A673 (cell line): Measurements from ENCODE around the gene CCSER1. TPM values are rescaled to one million over a fixed set of nuclear protein-coding genes. Genes with fewer than 3 reads are reported as not detected.

Source experiments
- BruUV-seq: library from RNA; stranded (reverse); fragments of 400-500 nt; replicated peaks from 2 replicates; lab custom pipeline; 2021; lab: Mats Ljungman, UMichigan
- CTCF ChIA-PET: fragments of 300-600 bp; sonication (Branson Sonifier 250); formaldehyde crosslinking; loops from one replicate; lab custom pipeline; 2022; ENCODE audit warnings: antibody characterized with exemption; lab: Charles Lee
- POLR2A ChIA-PET: fragments of 300-600 bp; sonication (Branson Sonifier 250); formaldehyde crosslinking; loops from one replicate; lab custom pipeline; 2022; ENCODE audit warnings: antibody characterized with exemption; ENCODE audit not compliant: low non-redundant PET; lab: Charles Lee
- DNase-seq: peaks from one replicate; pipeline ENCODE4 v3.0.0-alpha.2; 2015; ENCODE audit warnings: low spot score
- H3K27ac ChIP-seq: fragments of 200-600 bp; sonication (generic); 2 replicates; pipeline ENCODE4 v1.5.1; 2016; ENCODE audit warnings: mixed run types, low read depth, mild to moderate bottlenecking, mixed read lengths, antibody characterized with exemption, low read length; ENCODE audit not compliant: poor library complexity, severe bottlenecking
- H3K27me3 ChIP-seq: fragments of 200-600 bp; sonication (generic); replicated peaks from 2 replicates; pipeline ENCODE4 v1.6.1; 2017; ENCODE audit warnings: mixed run types, low read depth, mild to moderate bottlenecking, mixed read lengths, antibody characterized with exemption, low read length; ENCODE audit not compliant: insufficient read depth, poor library complexity
- H3K36me3 ChIP-seq: fragments of 200-600 bp; sonication (generic); 2 replicates; pipeline ENCODE4 v1.6.1; 2016; ENCODE audit warnings: mixed run types, mild to moderate bottlenecking, mixed read lengths, antibody characterized with exemption, low read length; ENCODE audit not compliant: insufficient read depth, poor library complexity, severe bottlenecking
- H3K4me1 ChIP-seq: fragments of 200-600 bp; sonication (generic); 2 replicates; pipeline ENCODE4 v1.6.1; 2017; ENCODE audit warnings: mixed run types, mild to moderate bottlenecking, mixed read lengths, antibody characterized with exemption, low read length; ENCODE audit not compliant: insufficient read depth, poor library complexity, severe bottlenecking
- H3K4me3 ChIP-seq: fragments of 200-600 bp; sonication (generic); 2 replicates; pipeline ENCODE4 v1.5.1; 2016; ENCODE audit warnings: low read depth, mixed run types, mild to moderate bottlenecking, mixed read lengths, low read length; ENCODE audit not compliant: poor library complexity, severe bottlenecking
- H3K9me3 ChIP-seq: fragments of 200-600 bp; sonication (generic); 2 replicates; pipeline ENCODE4 v1.6.1; 2016; ENCODE audit warnings: mixed run types, low read depth, mild to moderate bottlenecking, mixed read lengths, antibody characterized with exemption, low read length; ENCODE audit not compliant: poor library complexity, severe bottlenecking
- EZH2 ChIP-seq: fragments of 200-600 bp; sonication (generic); IDR thresholded peaks from 2 replicates; pipeline ENCODE4 v1.6.1; 2017; ENCODE audit warnings: borderline replicate concordance, low read depth, mild to moderate bottlenecking, mixed read lengths, antibody characterized with exemption, low read length; ENCODE audit not compliant: poor library complexity, severe bottlenecking
- intact Hi-C: fragments of 100-400 bp; cut with micrococcal nuclease; formaldehyde crosslinking; loops from one replicate; pipeline ENCODE4 v1.10.0; 2022; ENCODE audit not compliant: unreplicated experiment
- total RNA-seq: library from RNA; stranded (reverse); gene quantifications from 2 replicates; pipeline ENCODE4 v1.2.3, GENCODE V29; 2021
- TF ChIP-seq, protein P1 (sequence below): fragments of 300-800, 200-600 bp; sonication (generic); conservative IDR thresholded peaks from 2 replicates; pipeline ENCODE4 v1.5.1; 2017; ENCODE audit warnings: low read depth, mild to moderate bottlenecking, antibody characterized with exemption, low read length, moderate library complexity, mixed read lengths

Gene CCSER1
- total RNA-seq, 1 experiment from 2014 or later: not detected

DNA sequence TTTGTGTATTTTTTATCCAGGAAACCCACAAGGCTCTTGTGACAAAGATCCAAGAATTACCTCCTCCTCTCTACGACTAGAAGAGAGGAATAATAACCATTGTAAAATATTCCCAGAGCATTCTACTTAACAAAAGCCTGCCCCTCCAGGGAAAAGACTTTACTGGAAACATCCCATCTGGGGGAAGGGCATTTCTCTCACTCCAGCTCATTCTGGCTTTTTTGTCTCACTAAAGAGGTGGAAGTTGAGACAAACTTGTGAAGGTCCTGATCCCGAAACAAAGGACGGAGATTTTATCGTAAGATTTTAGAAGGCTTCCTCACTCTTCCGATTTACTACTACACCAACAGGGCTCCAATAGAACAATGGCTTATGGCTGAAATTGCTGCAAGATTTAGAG lies 1484.6 kb downstream of the CCSER1 start:
- Histone ChIP-seq H3K27me3 (no peaks in the 10 kb centered on the region), H3K27ac (no peak overlapping the region), H3K4me3 (no peak overlapping the region), H3K4me1 (no peaks in the 10 kb centered on the region), H3K36me3 (no peaks in the 10 kb centered on the region), H3K9me3 (no peaks in the 10 kb centered on the region)
- no TSS peak for BruUV-seq
- intact Hi-C loops: no loop called here
- no peak for DNase-seq
- TF ChIP-seq EZH2: no peak
- TF ChIP-seq, protein P1, sequence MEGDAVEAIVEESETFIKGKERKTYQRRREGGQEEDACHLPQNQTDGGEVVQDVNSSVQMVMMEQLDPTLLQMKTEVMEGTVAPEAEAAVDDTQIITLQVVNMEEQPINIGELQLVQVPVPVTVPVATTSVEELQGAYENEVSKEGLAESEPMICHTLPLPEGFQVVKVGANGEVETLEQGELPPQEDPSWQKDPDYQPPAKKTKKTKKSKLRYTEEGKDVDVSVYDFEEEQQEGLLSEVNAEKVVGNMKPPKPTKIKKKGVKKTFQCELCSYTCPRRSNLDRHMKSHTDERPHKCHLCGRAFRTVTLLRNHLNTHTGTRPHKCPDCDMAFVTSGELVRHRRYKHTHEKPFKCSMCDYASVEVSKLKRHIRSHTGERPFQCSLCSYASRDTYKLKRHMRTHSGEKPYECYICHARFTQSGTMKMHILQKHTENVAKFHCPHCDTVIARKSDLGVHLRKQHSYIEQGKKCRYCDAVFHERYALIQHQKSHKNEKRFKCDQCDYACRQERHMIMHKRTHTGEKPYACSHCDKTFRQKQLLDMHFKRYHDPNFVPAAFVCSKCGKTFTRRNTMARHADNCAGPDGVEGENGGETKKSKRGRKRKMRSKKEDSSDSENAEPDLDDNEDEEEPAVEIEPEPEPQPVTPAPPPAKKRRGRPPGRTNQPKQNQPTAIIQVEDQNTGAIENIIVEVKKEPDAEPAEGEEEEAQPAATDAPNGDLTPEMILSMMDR: no peak
- CTCF ChIA-PET: no interaction called here
- POLR2A ChIA-PET: no interaction called here

DNA sequence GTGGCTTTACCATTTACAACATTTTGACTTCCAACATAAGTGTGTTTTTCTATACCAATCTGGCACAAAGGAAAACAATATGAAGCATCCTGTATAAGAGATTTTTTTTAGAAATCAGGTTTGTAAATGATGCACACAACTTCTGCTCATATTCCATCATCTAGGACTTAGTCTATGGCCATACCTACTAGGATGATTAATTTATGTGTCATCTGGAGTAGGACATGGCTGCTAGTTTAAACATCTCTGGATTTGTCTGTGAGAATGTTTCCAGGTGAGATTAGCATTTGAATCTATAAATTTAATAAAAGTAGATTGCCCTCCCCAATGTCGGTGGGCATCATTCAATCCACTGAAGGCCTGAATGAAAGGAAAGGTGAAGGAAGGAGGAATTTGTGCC lies 1493.8 kb downstream of the CCSER1 start:
- Histone ChIP-seq H3K36me3 (no peaks in the 10 kb centered on the region), H3K4me3 (no peak overlapping the region), H3K27ac (no peak overlapping the region), H3K4me1 (no peaks in the 10 kb centered on the region), H3K27me3 (no peaks in the 10 kb centered on the region), H3K9me3 (no peaks in the 10 kb centered on the region)
- DNase-seq: no peak
- ChIA-PET CTCF (no interaction called here), POLR2A (no interaction called here)
- no TSS peak for BruUV-seq
- TF ChIP-seq, protein P1: no peak
- TF ChIP-seq EZH2: no peak
- intact Hi-C loops: no loop called here

DNA sequence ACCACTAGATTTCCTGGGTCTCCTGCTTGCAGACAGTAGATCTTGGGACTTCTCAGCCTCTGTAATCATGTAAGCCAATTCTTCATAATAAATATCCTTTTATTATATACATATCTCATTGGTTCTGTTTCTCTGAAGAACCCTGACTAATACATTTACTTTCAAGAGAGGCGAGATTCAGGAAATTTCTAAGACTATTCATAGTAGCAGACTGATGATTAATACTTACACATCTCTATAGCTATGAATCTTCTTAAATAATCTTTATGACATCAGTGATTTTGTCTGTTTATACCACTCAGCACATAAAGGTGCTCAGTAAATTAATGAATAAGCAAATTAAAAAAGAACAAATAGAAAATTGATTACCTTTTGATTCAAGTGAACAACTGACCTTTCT lies 1494.3 kb downstream of the CCSER1 start:
- Histone ChIP-seq H3K4me3 (no peak overlapping the region), H3K4me1 (no peaks in the 10 kb centered on the region), H3K9me3 (no peaks in the 10 kb centered on the region), H3K27ac (no peak overlapping the region), H3K27me3 (no peaks in the 10 kb centered on the region), H3K36me3 (no peaks in the 10 kb centered on the region)
- ChIA-PET CTCF (no interaction called here), POLR2A (no interaction called here)
- BruUV-seq: no TSS peak
- intact Hi-C loops: no loop called here
- DNase-seq: no peak
- TF ChIP-seq, protein P1: no peak
- no peak for TF ChIP-seq EZH2
